SIG-M5 treated with dmso at 0.1 percent for 504 hours (cell line): ENCODE data around the gene NEK1.
"Not testable (repeated sequence)": the region's sequence is repeated elsewhere in the genome, so short reads cannot be mapped to it uniquely, and the experiment has no call there.

Experiments used
- DNase-seq: peaks from one replicate; lab custom pipeline; 2025; ENCODE audit not compliant: unreplicated experiment; lab: John Stamatoyannopoulos, UW

Gene NEK1

GRCh38 chr4:169626331-169627282, 14.2 kb upstream of the NEK1 start:
- DNase-seq, result no peak

DNA sequence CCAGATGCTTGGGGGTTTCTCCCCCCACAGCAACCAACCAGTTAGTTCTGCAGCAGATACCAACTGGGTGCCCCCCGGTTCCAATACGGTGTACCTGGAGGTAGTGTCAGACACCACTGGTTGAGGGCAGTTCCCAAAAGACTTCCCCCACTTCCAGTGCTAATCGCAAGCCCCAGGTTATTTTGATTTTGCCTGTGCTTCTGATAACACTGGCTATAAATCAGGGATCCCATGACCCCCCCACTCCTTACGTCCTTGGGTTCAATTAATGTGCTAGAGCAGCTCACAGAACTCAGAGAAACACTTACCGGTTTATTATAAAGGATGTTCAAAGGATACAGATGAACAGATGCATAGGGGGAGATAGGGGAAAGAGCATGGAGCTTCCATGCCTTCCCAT, 13.5 kb upstream of the NEK1 start:
- DNase-seq, result no peak

GRCh38 chr4:169624012-169624411, 11.6 kb upstream of the NEK1 start:
- not testable (repeated sequence) for DNase-seq

DNA sequence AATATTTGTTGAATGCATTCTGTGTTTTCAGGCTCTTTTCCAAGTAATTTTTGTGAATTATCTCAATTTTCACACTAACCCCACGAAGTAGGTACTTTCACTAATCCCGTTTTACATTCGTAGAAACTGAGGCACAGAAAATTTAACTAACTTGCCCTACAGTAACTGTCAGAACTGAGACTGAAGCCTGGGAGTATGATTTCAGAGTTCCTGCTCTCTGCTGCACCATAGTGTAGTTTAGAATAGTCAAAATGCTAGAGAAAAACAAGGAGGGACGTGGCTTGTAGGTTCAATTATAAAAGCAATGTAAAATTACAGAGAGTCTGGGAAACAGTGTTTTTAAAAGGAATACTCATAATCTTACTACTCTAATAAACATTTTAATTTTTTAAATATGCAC, 10.2 kb upstream of the NEK1 start:
- no peak for DNase-seq

DNA sequence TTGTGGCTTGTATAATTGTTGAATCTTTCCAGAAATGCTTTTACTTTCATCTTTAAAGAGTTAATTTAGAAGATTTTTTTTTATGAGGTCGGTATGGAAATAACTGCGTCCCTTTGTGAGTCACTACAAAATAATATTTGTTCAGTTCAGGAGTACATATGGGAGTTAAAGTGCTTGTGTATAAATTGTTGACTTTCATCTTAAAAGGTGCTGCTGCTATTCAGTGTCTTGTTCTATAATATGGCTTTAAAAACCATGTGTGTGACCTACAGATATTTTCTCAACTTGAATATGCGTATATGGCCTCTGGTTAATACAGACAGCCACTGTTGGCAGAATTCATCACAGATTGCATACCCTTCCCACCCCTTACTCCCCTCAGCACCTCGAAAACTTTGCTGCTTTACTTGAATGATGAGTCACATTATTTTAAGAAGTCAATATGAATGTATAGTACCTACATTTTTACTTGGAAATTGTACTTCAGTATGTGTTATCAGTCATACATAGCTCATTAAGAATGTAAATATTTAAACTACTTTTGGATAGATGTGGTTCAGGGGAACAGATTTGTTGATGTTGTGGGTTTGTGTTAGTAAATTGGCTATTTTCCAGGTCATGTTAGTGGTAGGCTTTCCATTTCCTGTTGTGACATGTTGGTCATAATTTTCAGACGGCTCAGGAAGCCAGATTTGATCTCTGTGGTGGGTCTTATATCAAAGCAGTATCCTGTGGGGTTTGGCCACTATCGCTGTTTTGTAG, 9.5 kb upstream of the NEK1 start:
- DNase-seq, result peak; percentile 15

GRCh38 chr4:169620880-169621248, 8.5 kb upstream of the NEK1 start:
- DNase-seq, result no peak

GRCh38 chr4:169619958-169620879, 7.8 kb upstream of the NEK1 start, which contains the start of gene CLCN3:
Gene CLCN3, plus strand, starts transcription at chr4:169620578. Its CDS starts 15,351 bp downstream, at chr4:169635929.
- DNase-seq, result peak; percentile 90

DNA sequence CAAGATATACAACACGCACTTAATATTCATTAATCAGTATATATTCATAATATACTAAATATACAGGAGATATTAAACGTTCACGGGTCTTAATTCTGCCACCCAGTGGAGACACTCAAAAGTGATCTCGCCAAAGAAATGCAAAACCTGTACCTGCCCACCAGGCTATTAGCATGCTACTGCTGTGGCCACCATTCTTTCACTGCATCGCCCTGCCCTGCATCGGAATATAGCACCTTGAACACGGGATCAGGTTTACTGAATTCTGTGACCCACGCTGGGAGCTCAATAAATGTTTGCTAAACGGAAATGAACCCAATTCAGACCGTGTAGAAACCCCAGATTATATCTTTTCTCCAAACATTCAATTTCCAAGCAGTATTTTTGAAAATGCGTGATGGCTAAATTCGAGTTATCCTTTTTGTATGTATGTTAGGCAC, 7.2 kb upstream of the NEK1 start:
- DNase-seq, result peak; percentile 70

DNA sequence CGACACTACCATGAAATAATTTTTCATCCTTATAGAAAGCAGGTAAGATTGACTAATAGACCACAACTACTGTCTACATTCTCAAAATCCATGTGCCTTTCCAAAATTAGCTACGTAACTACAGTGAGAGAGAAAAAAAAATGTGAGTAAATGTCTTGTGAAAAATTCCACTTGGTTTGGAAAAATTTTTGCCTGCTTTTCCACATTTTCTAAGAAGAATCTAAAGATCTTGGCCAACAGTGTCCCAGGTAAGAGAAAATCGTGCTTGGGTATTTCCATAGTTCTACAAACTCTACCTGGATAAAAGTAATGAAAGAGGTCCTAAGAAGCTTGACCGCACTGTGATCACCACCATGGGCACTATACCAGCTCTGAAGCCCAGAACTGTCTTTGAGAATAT, 6.6 kb upstream of the NEK1 start:
- no peak for DNase-seq

DNA sequence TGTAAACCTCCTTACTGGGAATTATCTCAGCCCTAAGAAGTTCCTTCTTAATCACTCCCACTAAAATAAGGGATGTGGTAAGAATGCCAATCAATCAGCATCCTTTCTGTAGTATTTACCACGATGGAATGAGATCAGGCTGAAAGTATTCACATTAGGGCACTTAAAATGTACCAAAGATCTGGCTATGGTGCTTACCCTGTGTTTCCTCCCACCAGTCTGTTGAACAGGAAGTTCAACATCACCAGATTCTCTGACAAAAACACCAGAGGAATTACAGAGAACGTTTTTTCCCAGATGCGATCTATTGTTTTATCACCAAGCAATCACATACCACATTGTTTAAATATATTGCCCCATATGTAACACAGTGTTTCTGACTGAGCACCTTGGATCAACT, 5.9 kb upstream of the NEK1 start:
- DNase-seq, result no peak

DNA sequence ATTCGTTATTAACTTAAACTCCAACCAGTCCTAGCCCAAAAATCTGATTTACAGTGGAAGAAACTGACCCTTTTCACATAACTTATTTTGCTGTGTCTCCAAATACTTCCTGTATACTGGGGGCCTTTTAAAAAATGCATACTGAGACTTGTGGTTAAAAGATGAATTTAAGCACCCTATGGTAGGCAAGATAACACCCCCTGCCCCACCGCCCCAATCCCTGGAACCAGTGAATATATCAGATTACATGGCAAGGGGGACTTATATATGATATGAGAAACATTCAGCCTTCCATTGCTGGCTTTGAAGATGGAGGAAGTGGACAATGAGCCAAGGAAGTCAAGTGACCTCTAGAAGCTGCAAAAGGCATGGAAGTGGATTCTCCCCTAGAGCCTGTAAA, 4.9 kb upstream of the NEK1 start:
- DNase-seq, result no peak

- no peak for DNase-seq
Observed at GRCh38 chr4:169616846-169617245, 4.5 kb upstream of the NEK1 start.

GRCh38 chr4:169615467-169616106, 3.2 kb upstream of the NEK1 start:
- DNase-seq, result no peak

DNA sequence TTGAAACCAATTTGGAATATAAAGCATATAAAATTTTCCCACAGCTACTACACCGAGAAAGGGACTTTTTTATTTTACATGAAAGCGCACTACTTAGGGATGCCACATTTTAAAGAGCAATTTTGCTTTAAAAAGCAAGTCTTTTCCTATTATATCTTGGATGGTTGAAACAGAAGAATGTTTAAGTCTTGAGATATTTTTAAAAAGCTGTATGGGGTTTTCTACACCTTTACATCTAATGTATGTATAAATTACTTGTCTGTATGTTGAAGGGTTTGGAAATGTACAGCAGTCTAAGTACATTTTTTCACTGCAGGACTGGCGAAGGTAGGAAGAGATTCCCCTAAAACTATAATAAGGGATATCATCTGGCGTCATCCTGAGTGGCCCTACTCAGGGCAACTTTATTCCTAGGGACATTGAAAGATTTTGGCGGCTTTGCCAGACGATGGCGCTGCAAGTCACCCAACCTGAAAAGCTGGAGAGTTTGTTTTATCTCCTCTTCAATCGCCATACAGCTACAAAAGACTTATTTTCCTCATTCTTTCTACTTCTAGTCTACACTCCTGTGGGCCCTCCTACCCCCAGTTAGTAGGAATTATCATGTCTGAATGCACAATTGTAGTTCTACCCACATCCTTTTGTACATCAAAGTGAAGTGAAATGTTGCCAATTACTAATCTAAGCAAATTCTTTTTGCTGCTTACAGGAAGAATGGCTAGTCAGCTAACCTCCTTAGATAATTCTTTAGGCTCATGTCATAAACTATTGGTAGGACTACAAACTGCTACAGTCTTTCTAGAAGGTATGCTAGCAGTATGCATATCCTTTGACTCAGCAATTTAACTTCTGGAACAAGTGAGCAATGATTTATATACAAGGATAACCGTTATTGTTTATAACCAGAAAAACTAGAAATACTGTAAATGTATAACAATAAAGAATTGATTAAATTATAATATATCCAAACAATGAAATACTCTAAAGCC, 782 bp upstream of the NEK1 start:
- DNase-seq, result peak; percentile 71

DNA sequence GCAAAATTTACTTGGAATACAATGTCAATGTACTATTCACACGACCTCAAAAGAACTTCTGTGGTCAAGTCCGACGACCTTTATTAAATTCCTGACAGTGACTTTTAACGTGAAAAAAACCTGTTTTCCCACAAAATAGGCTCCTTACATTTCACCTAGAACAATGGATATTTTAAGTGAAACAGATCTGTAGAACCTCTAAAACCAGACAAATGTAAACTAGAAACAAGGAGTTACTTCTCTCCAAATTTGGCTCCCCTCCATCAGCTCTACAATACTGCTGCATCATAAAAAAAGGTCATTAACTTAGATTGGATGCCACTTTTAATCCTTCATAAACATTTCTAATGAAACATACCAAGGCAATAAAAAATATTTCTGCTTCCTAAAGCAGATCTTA, 1.2 kb downstream of the NEK1 start:
- DNase-seq, result no peak

DNA sequence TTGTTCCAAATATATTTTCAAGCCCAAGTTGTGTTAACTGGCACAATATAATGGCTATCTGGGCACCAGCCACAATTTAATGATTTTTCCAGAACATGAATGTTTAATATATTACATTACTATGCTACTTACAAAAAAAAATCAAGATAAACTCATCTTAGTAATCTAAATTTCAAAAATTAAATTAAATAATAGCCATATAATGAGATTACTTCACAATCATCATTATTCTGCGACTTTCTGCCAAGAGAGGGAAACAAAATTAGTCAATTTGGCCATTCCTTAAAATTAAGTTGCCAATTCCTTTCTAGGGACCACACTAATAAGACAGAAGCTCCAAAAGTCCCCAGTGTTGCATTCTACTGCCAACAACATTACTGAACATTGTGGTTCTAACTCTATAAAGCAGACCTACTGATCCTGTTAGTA, 7.5 kb downstream of the NEK1 start:
- DNase-seq, result no peak

- peak; percentile 8 for DNase-seq
Observed at GRCh38 chr4:169604131-169604900, 8.1 kb downstream of the NEK1 start.

GRCh38 chr4:169603312-169603711, 9.1 kb downstream of the NEK1 start:
- DNase-seq, result no peak
